ENCODE data around the gene PSIP1.
A peak's percentile ranks its signal among the peaks of the same experiment; 100 is the strongest.

DNA sequence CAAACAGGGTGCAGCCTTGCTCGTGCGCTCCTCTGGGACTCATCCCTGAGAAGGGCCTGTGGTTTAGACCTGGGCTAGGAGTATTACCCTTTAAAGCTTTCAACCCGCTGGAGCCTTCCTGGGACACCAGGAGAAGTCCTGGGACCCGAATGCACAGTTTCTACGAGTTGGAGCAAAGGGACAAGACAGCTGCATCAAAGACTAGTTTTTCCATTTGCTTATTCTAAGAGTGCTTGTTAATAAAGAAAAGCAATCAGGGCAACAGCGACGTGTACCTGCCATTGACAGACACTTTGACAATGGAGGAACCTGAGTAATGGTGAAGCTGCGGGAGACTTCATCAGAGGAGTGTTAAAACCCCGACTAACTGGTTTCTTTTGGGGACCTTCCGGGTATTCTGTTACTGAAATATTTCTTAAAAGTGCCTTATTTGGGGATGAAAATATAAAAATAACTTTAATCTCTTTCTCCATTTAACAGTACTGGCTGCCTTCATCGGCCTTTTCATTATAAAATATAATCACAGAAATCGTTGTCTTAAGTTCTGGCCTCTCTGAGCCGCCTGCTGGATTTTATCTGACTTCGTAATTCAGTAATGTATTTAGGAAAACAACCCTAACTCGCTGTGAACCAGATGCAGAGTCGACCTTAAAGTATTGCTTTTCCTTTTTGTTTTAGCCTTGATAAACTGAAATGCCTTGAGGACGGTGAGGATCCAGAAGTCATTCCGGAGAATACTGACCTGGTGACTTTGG is 87.4 kb downstream of the PSIP1 start:
- TF ChIP-seq, protein P1, sequence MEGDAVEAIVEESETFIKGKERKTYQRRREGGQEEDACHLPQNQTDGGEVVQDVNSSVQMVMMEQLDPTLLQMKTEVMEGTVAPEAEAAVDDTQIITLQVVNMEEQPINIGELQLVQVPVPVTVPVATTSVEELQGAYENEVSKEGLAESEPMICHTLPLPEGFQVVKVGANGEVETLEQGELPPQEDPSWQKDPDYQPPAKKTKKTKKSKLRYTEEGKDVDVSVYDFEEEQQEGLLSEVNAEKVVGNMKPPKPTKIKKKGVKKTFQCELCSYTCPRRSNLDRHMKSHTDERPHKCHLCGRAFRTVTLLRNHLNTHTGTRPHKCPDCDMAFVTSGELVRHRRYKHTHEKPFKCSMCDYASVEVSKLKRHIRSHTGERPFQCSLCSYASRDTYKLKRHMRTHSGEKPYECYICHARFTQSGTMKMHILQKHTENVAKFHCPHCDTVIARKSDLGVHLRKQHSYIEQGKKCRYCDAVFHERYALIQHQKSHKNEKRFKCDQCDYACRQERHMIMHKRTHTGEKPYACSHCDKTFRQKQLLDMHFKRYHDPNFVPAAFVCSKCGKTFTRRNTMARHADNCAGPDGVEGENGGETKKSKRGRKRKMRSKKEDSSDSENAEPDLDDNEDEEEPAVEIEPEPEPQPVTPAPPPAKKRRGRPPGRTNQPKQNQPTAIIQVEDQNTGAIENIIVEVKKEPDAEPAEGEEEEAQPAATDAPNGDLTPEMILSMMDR (conservative IDR thresholded peaks at IDR 0.05; ENCODE audit: low read depth, low read length), result peak; percentile 39
- TF ChIP-seq CHD1 (IDR thresholded peaks at IDR 0.05; ENCODE audit: low read depth, low read length), result no peak
- TF ChIP-seq RFX5 (IDR thresholded peaks at IDR 0.05; ENCODE audit: low read depth, low read length), result no peak
- no peak for TF ChIP-seq POLR2A (IDR thresholded peaks at IDR 0.05; ENCODE audit: low read depth, low read length)
- TF ChIP-seq, protein P2, sequence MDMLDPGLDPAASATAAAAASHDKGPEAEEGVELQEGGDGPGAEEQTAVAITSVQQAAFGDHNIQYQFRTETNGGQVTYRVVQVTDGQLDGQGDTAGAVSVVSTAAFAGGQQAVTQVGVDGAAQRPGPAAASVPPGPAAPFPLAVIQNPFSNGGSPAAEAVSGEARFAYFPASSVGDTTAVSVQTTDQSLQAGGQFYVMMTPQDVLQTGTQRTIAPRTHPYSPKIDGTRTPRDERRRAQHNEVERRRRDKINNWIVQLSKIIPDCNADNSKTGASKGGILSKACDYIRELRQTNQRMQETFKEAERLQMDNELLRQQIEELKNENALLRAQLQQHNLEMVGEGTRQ (IDR thresholded peaks at IDR 0.05; ENCODE audit: low read depth, low read length), result no peak
- no peak for TF ChIP-seq MAZ (IDR thresholded peaks at IDR 0.05; ENCODE audit: borderline replicate concordance, low read depth, low read length)
- TF ChIP-seq RCOR1 (IDR thresholded peaks at IDR 0.05; ENCODE audit: insufficient replicate concordance, low read length), result no peak
- no peak for TF ChIP-seq CEBPB (IDR thresholded peaks at IDR 0.05; ENCODE audit: low read depth, low read length)
- TF ChIP-seq, protein P3, sequence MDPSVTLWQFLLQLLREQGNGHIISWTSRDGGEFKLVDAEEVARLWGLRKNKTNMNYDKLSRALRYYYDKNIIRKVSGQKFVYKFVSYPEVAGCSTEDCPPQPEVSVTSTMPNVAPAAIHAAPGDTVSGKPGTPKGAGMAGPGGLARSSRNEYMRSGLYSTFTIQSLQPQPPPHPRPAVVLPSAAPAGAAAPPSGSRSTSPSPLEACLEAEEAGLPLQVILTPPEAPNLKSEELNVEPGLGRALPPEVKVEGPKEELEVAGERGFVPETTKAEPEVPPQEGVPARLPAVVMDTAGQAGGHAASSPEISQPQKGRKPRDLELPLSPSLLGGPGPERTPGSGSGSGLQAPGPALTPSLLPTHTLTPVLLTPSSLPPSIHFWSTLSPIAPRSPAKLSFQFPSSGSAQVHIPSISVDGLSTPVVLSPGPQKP (IDR thresholded peaks at IDR 0.05; ENCODE audit: borderline replicate concordance, low read depth, low read length), result no peak
- TF ChIP-seq BHLHE40 (IDR thresholded peaks at IDR 0.05; ENCODE audit: low read depth, low read length), result no peak
- TF ChIP-seq RAD21 (IDR thresholded peaks at IDR 0.05; ENCODE audit: low read length), result peak; percentile 29; the same call in 1 of the 2 replicates
- TF ChIP-seq SMC3 (IDR thresholded peaks at IDR 0.05; ENCODE audit: low read depth, low read length), result peak; percentile 39
